ENCODE measurements around the gene PHF10. TPM values are rescaled to one million over a fixed set of nuclear protein-coding genes. Genes with fewer than 3 reads are reported as not detected.
"Not testable (repeated sequence)": the region's sequence is repeated elsewhere in the genome, so short reads cannot be mapped to it uniquely, and the experiment has no call there.

PHF10 gene
- total RNA-seq = 10 to 100 TPM; 72.9 to 74.2 TPM

GRCh38 chr6:169724494-169725124, at the start of gene PHF10:
TSS of gene PHF10 (minus strand) at chr6:169724500. CDS start at chr6:169723931, 569 bp downstream.
- H3K36me3 Mint-ChIP-seq (ENCODE audit: low read depth) = peaks cover 12% of the 10 kb centered on the region
- H3K4me3 Mint-ChIP-seq = peak within 1 kb of the TSS; percentile 84
- CTCF ChIA-PET = no interaction called here
- H3K27ac Mint-ChIP-seq = peak within 1 kb of the TSS; percentile 94
- H3K9me3 Mint-ChIP-seq = no peaks in the 10 kb centered on the region
- H3K4me1 Mint-ChIP-seq (ENCODE audit: low read depth) = peaks cover 36% of the 10 kb centered on the region
- intact Hi-C loops (cut with micrococcal nuclease) = no loop called here
- DNase-seq = peak; percentile 57
- no peaks in the 10 kb centered on the region for H3K27me3 Mint-ChIP-seq (ENCODE audit: low read depth)

GRCh38 chr6:169766921-169767736, 42.8 kb upstream of the PHF10 start:
- no peak for DNase-seq
- no peaks in the 10 kb centered on the region for H3K27me3 Mint-ChIP-seq (ENCODE audit: low read depth)
- H3K36me3 Mint-ChIP-seq (ENCODE audit: low read depth) = peaks cover 45% of the 10 kb centered on the region
- no peaks in the 10 kb centered on the region for H3K4me1 Mint-ChIP-seq (ENCODE audit: low read depth)
- intact Hi-C loops (cut with micrococcal nuclease) = no loop called here
- H3K4me3 Mint-ChIP-seq = no peak overlapping the region
- CTCF ChIA-PET = interaction anchor here (1.1 kb wide), 1 partner anchor 23 kb away, joined by 3 read pairs; no protein-coding TSS in a partner anchor
- no peak overlapping the region for H3K27ac Mint-ChIP-seq
- H3K9me3 Mint-ChIP-seq = no peaks in the 10 kb centered on the region

GRCh38 chr6:169766232-169766631, 41.9 kb upstream of the PHF10 start:
- CTCF ChIA-PET = interaction anchor here (1.1 kb wide), 1 partner anchor 23 kb away, joined by 3 read pairs; no protein-coding TSS in a partner anchor
- H3K27ac Mint-ChIP-seq = no peak overlapping the region
- no peaks in the 10 kb centered on the region for H3K27me3 Mint-ChIP-seq (ENCODE audit: low read depth)
- intact Hi-C loops (cut with micrococcal nuclease) = no loop called here
- no peaks in the 10 kb centered on the region for H3K4me1 Mint-ChIP-seq (ENCODE audit: low read depth)
- no peak overlapping the region for H3K4me3 Mint-ChIP-seq
- DNase-seq = no peak
- H3K36me3 Mint-ChIP-seq (ENCODE audit: low read depth) = peaks cover 43% of the 10 kb centered on the region
- H3K9me3 Mint-ChIP-seq = no peaks in the 10 kb centered on the region

GRCh38 chr6:169765789-169766188, 41.5 kb upstream of the PHF10 start:
- H3K27ac Mint-ChIP-seq; H3K9me3 Mint-ChIP-seq; H3K27me3 Mint-ChIP-seq (ENCODE audit: low read depth); intact Hi-C loops (cut with micrococcal nuclease); DNase-seq; H3K4me3 Mint-ChIP-seq; H3K4me1 Mint-ChIP-seq (ENCODE audit: low read depth): not testable (repeated sequence)
- CTCF ChIA-PET = interaction anchor here (1.1 kb wide), 1 partner anchor 24 kb away, joined by 3 read pairs; no protein-coding TSS in a partner anchor
- peaks cover 44% of the 10 kb centered on the region for H3K36me3 Mint-ChIP-seq (ENCODE audit: low read depth)

GRCh38 chr6:169763881-169764280, 39.6 kb upstream of the PHF10 start:
- peaks cover 53% of the 10 kb centered on the region for H3K36me3 Mint-ChIP-seq (ENCODE audit: low read depth)
- no peak for DNase-seq
- H3K27ac Mint-ChIP-seq = no peak overlapping the region
- H3K4me3 Mint-ChIP-seq = no peak overlapping the region
- intact Hi-C loops (cut with micrococcal nuclease) = no loop called here
- no peaks in the 10 kb centered on the region for H3K4me1 Mint-ChIP-seq (ENCODE audit: low read depth)
- no peaks in the 10 kb centered on the region for H3K9me3 Mint-ChIP-seq
- no peaks in the 10 kb centered on the region for H3K27me3 Mint-ChIP-seq (ENCODE audit: low read depth)
- CTCF ChIA-PET = interaction anchor here (0.6 to 1.4 kb wide), 2 partner anchors 26 to 682 kb away, joined by 3 to 4 read pairs; no protein-coding TSS in a partner anchor

GRCh38 chr6:169763308-169763707, 39.0 kb upstream of the PHF10 start:
- Mint-ChIP-seq H3K36me3 (ENCODE audit: low read depth) (peaks cover 56% of the 10 kb centered on the region), H3K4me3 (no peak overlapping the region), H3K9me3 (no peaks in the 10 kb centered on the region), H3K4me1 (ENCODE audit: low read depth) (no peaks in the 10 kb centered on the region), H3K27ac (no peak overlapping the region), H3K27me3 (ENCODE audit: low read depth) (no peaks in the 10 kb centered on the region)
- intact Hi-C loops (cut with micrococcal nuclease) = no loop called here
- CTCF ChIA-PET = interaction anchor here (1.4 kb wide), 1 partner anchor 27 kb away, joined by 4 read pairs; no protein-coding TSS in a partner anchor
- no peak for DNase-seq

- H3K27me3 Mint-ChIP-seq (ENCODE audit: low read depth) = no peaks in the 10 kb centered on the region
- no peak for DNase-seq
- no peak overlapping the region for H3K4me3 Mint-ChIP-seq
- H3K9me3 Mint-ChIP-seq = no peaks in the 10 kb centered on the region
- intact Hi-C loops (cut with micrococcal nuclease) = no loop called here
- CTCF ChIA-PET = interaction anchor here (0.6 to 0.7 kb wide), 2 partner anchors 221 to 827 kb away, joined by 3 to 5 read pairs; no protein-coding TSS in a partner anchor
- no peak overlapping the region for H3K27ac Mint-ChIP-seq
- H3K36me3 Mint-ChIP-seq (ENCODE audit: low read depth) = peaks cover 22% of the 10 kb centered on the region
- peaks cover 23% of the 10 kb centered on the region for H3K4me1 Mint-ChIP-seq (ENCODE audit: low read depth)
Observed at GRCh38 chr6:169755162-169755561, 30.9 kb upstream of the PHF10 start.

GRCh38 chr6:169752074-169752623, 27.8 kb upstream of the PHF10 start:
- Mint-ChIP-seq H3K9me3 (peaks cover 2% of the 10 kb centered on the region), H3K36me3 (ENCODE audit: low read depth) (peaks cover 20% of the 10 kb centered on the region), H3K27me3 (ENCODE audit: low read depth) (no peaks in the 10 kb centered on the region), H3K27ac (peak overlapping the region; percentile 87), H3K4me1 (ENCODE audit: low read depth) (peaks cover 33% of the 10 kb centered on the region), H3K4me3 (peak overlapping the region; percentile 91)
- CTCF ChIA-PET = no interaction called here
- intact Hi-C loops (cut with micrococcal nuclease) = loop anchor here (1.0 to 5.0 kb wide), 2 partner anchors 98 to 540 kb away; no protein-coding TSS in a partner anchor
- peak; percentile 27 for DNase-seq

GRCh38 chr6:169751242-169752073, 27.2 kb upstream of the PHF10 start, which contains the start of the genes DYNLT2 and ERMARD:
TSS of gene DYNLT2 (minus strand) at chr6:169751572. CDS start at chr6:169751458, 114 bp downstream.
TSS of gene ERMARD (plus strand) at chr6:169751622. CDS start at chr6:169751658, 36 bp downstream.
- peaks cover 22% of the 10 kb centered on the region for H3K36me3 Mint-ChIP-seq (ENCODE audit: low read depth)
- peak within 1 kb of the TSS; percentile 97 for H3K27ac Mint-ChIP-seq
- intact Hi-C loops (cut with micrococcal nuclease) = loop anchor here (1.0 to 5.0 kb wide), 6 partner anchors 28 to 803 kb away; partner anchors contain the start of genes C6orf120, TBP and WDR27
- H3K4me3 Mint-ChIP-seq = peak within 1 kb of the TSS; percentile 91
- peaks cover 3% of the 10 kb centered on the region for H3K9me3 Mint-ChIP-seq
- peaks cover 33% of the 10 kb centered on the region for H3K4me1 Mint-ChIP-seq (ENCODE audit: low read depth)
- DNase-seq = peak; percentile 93
- no peaks in the 10 kb centered on the region for H3K27me3 Mint-ChIP-seq (ENCODE audit: low read depth)
- CTCF ChIA-PET = no interaction called here

- Mint-ChIP-seq H3K9me3 (peaks cover 3% of the 10 kb centered on the region), H3K4me1 (ENCODE audit: low read depth) (peaks cover 15% of the 10 kb centered on the region), H3K4me3 (no peak overlapping the region), H3K36me3 (ENCODE audit: low read depth) (peaks cover 21% of the 10 kb centered on the region), H3K27ac (no peak overlapping the region), H3K27me3 (ENCODE audit: low read depth) (no peaks in the 10 kb centered on the region)
- intact Hi-C loops (cut with micrococcal nuclease) = no loop called here
- DNase-seq = no peak
- CTCF ChIA-PET = no interaction called here
Observed at GRCh38 chr6:169746556-169746955, 22.3 kb upstream of the PHF10 start.

- CTCF ChIA-PET = interaction anchor here (0.7 kb wide), 1 partner anchor 11 kb away, joined by 3 read pairs; no protein-coding TSS in a partner anchor
- Mint-ChIP-seq H3K4me1 (ENCODE audit: low read depth) (peaks cover 12% of the 10 kb centered on the region), H3K4me3 (no peak overlapping the region), H3K9me3 (peaks cover 3% of the 10 kb centered on the region), H3K27me3 (ENCODE audit: low read depth) (no peaks in the 10 kb centered on the region), H3K36me3 (ENCODE audit: low read depth) (peaks cover 19% of the 10 kb centered on the region), H3K27ac (no peak overlapping the region)
- intact Hi-C loops (cut with micrococcal nuclease) = no loop called here
- DNase-seq = no peak
Observed at GRCh38 chr6:169745405-169745804, 21.1 kb upstream of the PHF10 start.

Data from activated naive CD4-positive, alpha-beta T cell treated with anti-CD3 and anti-CD28 coated beads for 36 hours (primary cell).